ENCODE measurements around the gene TMEM184A. TPM values are rescaled to one million over a fixed set of nuclear protein-coding genes. Genes with fewer than 3 reads are reported as not detected.

TMEM184A gene
- total and polyA plus RNA-seq, 10 of the 15 experiments (the other 5 are each of a cell fraction or from before 2014, with no cell fraction given): 0.04 to 0.15 TPM; not detected in 8

GRCh38 chr7:1569833-1570632, 14.0 kb upstream of the TMEM184A start, which contains the start of gene PSMG3:
TSS of gene PSMG3 (minus strand) at chr7:1570032. CDS start at chr7:1569339, 693 bp downstream.
- RAD21 ChIA-PET (ENCODE audit: unreplicated experiment): interaction anchor here (0.6 to 1.0 kb wide), 3 partner anchors 762 to 1434 kb away, joined by 3 to 5 read pairs (median 3); no protein-coding TSS in a partner anchor
- Histone ChIP-seq H3K4me1 (ENCODE audit: control insufficient read depth, insufficient read depth, low read length) (no peaks in the 10 kb centered on the region; the same call in 1 of the 2 replicates), H3K27me3 (replicated peaks in 1 of 2; ENCODE audit: control insufficient read depth in 2 of 2, insufficient read depth in 2 of 2, low read length in 1 of 2) (no peaks in the 10 kb centered on the region), H3K4me2 (ENCODE audit: control insufficient read depth, insufficient read depth) (peak within 1 kb of the TSS; percentile 73), H3K9me3 (replicated peaks; ENCODE audit: control insufficient read depth, insufficient read depth, low read length) (no peaks in the 10 kb centered on the region), H3K9ac (ENCODE audit: control insufficient read depth, insufficient read depth, low read length) (peak within 1 kb of the TSS; percentile 88), H3K27ac (ENCODE audit: control insufficient read depth, insufficient read depth) (peak within 1 kb of the TSS; percentile 91), H4K20me1 (ENCODE audit: control insufficient read depth, insufficient read depth) (no peaks in the 10 kb centered on the region), H3K79me2 (ENCODE audit: control insufficient read depth, insufficient read depth, low read length) (peaks cover 15% of the 10 kb centered on the region), H3K36me3 (ENCODE audit: control insufficient read depth in 2 of 2, insufficient read depth in 2 of 2, low read length in 1 of 2) (peaks cover 4 to 8% of the 10 kb centered on the region in 2 experiments; a peak in 3 of 4 replicates), H3K4me3 (peak within 1 kb of the TSS; percentile 97), H2AFZ (ENCODE audit: control insufficient read depth, low read depth, low read length) (peak within 1 kb of the TSS; percentile 96)
- POLR2A ChIA-PET: no interaction called here
- CTCF ChIA-PET: interaction anchor here (1.0 kb wide), 1 partner anchor 778 kb away, joined by 5 read pairs; no protein-coding TSS in a partner anchor
- DNase-seq (ENCODE audit: low read depth, low spot score): peak; percentile 32
- in situ Hi-C loops (cut with MboI) (loop anchor here (5.0 kb wide), 2 partner anchors 642 to 782 kb away; partner anchors contain the start of gene EIF3B), intact Hi-C loops (cut with micrococcal nuclease; ENCODE audit: unreplicated experiment) (loop anchor here (5.0 kb wide), 1 partner anchor 68 kb away; the partner anchor contains the start of gene INTS1)
- FAIRE-seq: peak; percentile 27
- SMC1A ChIA-PET (ENCODE audit: uncharacterized antibody, unreplicated experiment): interaction anchor here (1.0 kb wide), 1 partner anchor 778 kb away, joined by 3 read pairs; no protein-coding TSS in a partner anchor
- TSS peak; percentile 62 for BruUV-seq (replicated peaks)
- peak; percentile 94 for ATAC-seq
- WGBS (ENCODE audit: insufficient coverage, insufficient replicate concordance, low lambda C conversion rate, missing lambda C conversion rate): 3% methylated on average over 88 of the region's 95 CpGs
- peak; percentile 81; the same call in 1 of the 2 replicates for TF ChIP-seq PML (IDR thresholded peaks at IDR 0.05; ENCODE audit: low read length)
- peak; percentile 66 for TF ChIP-seq CREB1 (IDR thresholded peaks at IDR 0.05; ENCODE audit: low read depth)
- no peak for TF ChIP-seq PRDM15 (CRISPR knock-in tag; IDR thresholded peaks at IDR 0.05)
- peak; percentile 23; the same call in 1 of the 2 replicates for TF ChIP-seq CHD2 (IDR thresholded peaks at IDR 0.05; ENCODE audit: borderline replicate concordance, low read depth, low read length)
- no peak for TF ChIP-seq PAX8 (IDR thresholded peaks at IDR 0.05)
- 0 out of 2 replicates have a peak, but pooled peaks have one; percentile 6 for TF ChIP-seq REST (IDR thresholded peaks at IDR 0.05; ENCODE audit: low read depth, low read length)
- peak; percentile 94 for TF ChIP-seq ELK1 (IDR thresholded peaks at IDR 0.05; ENCODE audit: low read depth, low read length)
- peak; percentile 75; the same call in 1 of the 2 replicates for TF ChIP-seq SIN3A (IDR thresholded peaks at IDR 0.05; ENCODE audit: low read depth, low read length)
- no peak for TF ChIP-seq BCLAF1 (IDR thresholded peaks at IDR 0.05)
- TF ChIP-seq ZSCAN29 (IDR thresholded peaks at IDR 0.05): 0 out of 2 replicates have a peak, but pooled peaks have one; percentile 65

Data from GM12878 (cell line).